Nephron (organoid): Measurements from ENCODE around the gene CD79B.
A peak's percentile ranks its signal among the peaks of the same experiment; 100 is the strongest.
"Not testable (repeated sequence)": the region's sequence is repeated elsewhere in the genome, so short reads cannot be mapped to it uniquely, and the experiment has no call there.

ENCODE experiments used
- H3K27ac Mint-ChIP-seq, 3 experiments: 2 replicates each; pipeline ENCODE4 v1.8.0; 2020; ENCODE audit warnings: mixed read lengths in 3 of 3, mild to moderate bottlenecking in 2 of 3, moderate library complexity in 1 of 3
- H3K27me3 Mint-ChIP-seq: 2 replicates; pipeline ENCODE4 v1.8.0; 2021; ENCODE audit warnings: low read depth, mild to moderate bottlenecking, moderate library complexity, mixed read lengths
- H3K36me3 Mint-ChIP-seq: 2 replicates; pipeline ENCODE4 v1.8.0; 2020; ENCODE audit warnings: low read depth, mixed read lengths
- H3K4me1 Mint-ChIP-seq: 2 replicates; pipeline ENCODE4 v1.8.0; 2020; ENCODE audit warnings: mixed read lengths
- H3K4me3 Mint-ChIP-seq, 3 experiments: 2 replicates each; pipeline ENCODE4 v1.8.0; 2020; ENCODE audit warnings: mild to moderate bottlenecking in 3 of 3, mixed read lengths in 3 of 3, moderate library complexity in 2 of 3
- H3K9me3 Mint-ChIP-seq: 2 replicates; pipeline ENCODE4 v1.8.0; 2020; ENCODE audit warnings: mixed read lengths
- TF ChIP-seq, protein P1 (sequence below), 3 experiments: fragments of 200-600 bp; sonication (generic); IDR thresholded peaks; one replicate each; pipeline ENCODE4 v1.5.0; 2021; ENCODE audit warnings: antibody characterized with exemption in 3 of 3; ENCODE audit not compliant: unreplicated experiment in 3 of 3

CD79B gene

DNA sequence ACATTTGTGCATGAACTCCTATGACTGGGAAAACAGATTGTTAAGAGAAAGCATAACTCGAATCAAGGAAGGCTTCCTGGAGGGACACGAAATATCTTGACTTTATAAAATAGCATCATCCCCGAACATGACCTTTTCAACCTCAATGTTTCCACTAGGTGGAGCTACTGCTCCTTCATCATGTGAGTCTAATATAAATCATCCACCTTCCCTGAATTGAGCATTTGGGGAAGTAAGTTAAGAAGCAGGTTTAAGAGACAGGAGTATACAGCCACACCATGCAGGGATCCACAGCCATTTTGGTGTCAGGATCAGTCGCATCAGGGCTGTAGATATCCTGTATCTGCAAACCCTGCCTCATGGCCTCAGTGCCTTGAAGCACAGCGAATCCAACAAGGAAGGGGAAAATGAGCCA lies 28.3 kb downstream of the CD79B start:
- H3K9me3 Mint-ChIP-seq, H3K4me3 Mint-ChIP-seq, H3K36me3 Mint-ChIP-seq, H3K4me1 Mint-ChIP-seq, H3K27ac Mint-ChIP-seq: not testable (repeated sequence)
- H3K27me3 Mint-ChIP-seq = peaks cover 19% of the 10 kb centered on the region
- TF ChIP-seq, protein P1, sequence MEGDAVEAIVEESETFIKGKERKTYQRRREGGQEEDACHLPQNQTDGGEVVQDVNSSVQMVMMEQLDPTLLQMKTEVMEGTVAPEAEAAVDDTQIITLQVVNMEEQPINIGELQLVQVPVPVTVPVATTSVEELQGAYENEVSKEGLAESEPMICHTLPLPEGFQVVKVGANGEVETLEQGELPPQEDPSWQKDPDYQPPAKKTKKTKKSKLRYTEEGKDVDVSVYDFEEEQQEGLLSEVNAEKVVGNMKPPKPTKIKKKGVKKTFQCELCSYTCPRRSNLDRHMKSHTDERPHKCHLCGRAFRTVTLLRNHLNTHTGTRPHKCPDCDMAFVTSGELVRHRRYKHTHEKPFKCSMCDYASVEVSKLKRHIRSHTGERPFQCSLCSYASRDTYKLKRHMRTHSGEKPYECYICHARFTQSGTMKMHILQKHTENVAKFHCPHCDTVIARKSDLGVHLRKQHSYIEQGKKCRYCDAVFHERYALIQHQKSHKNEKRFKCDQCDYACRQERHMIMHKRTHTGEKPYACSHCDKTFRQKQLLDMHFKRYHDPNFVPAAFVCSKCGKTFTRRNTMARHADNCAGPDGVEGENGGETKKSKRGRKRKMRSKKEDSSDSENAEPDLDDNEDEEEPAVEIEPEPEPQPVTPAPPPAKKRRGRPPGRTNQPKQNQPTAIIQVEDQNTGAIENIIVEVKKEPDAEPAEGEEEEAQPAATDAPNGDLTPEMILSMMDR (IDR thresholded peaks at IDR 0.05; ENCODE audit: unreplicated experiment in 3 of 3) = peak; percentile 30 to 52 (median 41)

DNA sequence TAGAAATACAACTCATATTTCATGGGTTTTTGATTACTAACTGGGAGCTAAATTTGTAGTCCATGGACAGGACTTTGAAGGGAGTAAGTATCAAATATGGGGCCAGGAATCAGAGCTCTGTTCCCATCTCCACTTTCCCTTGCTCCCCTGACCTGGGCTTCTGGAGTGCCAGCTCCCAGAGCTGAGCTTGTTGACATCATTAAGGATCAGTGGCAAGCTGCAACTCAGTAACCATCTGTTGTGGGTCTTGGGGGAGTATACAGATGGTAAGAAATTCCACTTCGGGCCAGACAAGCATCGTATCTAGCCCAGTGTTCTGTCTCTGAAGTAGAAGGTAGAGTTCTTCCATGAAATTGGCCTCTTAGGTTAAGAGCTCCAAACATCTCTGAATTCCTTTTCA lies 30.2 kb downstream of the CD79B start:
- H3K4me1 Mint-ChIP-seq, H3K27ac Mint-ChIP-seq, H3K4me3 Mint-ChIP-seq, H3K36me3 Mint-ChIP-seq, H3K9me3 Mint-ChIP-seq: not testable (repeated sequence)
- H3K27me3 Mint-ChIP-seq = peaks cover 12% of the 10 kb centered on the region

DNA sequence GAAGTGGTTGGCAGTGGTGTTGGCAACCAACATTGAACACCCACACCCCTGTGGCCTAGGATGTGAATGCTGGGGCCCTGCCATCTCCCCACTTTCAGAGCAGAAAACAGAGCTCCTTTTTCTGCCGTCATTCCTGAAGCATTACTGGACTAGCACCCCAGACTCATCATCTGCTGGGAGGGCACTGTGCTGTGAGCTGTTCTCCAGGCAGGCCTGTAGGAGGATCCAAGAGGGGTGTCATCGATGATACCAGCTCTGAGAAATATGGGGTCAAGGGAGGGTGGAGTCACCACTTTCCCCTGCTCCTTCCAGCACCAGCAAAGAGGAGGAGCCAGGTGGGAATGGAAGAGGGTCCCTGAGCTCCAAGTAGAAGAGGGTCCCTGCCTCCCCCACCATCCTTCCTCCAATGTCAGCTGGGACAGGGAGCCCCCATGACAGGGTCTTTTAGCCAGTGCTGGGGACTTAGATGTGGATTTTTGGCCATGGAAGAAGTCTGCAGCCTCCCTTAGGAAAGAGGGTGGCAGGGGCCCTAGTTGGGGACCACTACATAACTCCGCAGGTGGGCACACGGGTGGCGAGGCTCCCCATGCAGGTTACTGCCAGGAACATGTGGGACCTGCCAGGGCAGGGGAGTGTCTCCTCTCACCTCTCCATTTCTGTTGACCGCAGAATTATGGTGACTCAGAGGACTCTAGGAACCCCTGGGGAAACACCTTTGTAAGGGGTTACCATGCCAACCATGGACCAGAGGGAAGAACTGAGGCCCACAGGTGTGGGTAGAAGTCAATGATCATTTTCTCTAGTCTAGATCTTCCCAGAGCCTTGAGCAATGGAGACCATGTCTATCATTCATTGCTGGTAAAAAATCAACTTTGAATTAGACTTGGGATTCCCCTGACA lies 33.0 kb downstream of the CD79B start:
- not testable (repeated sequence) for H3K4me1 Mint-ChIP-seq, H3K9me3 Mint-ChIP-seq, H3K4me3 Mint-ChIP-seq, H3K36me3 Mint-ChIP-seq, H3K27ac Mint-ChIP-seq, H3K27me3 Mint-ChIP-seq

DNA sequence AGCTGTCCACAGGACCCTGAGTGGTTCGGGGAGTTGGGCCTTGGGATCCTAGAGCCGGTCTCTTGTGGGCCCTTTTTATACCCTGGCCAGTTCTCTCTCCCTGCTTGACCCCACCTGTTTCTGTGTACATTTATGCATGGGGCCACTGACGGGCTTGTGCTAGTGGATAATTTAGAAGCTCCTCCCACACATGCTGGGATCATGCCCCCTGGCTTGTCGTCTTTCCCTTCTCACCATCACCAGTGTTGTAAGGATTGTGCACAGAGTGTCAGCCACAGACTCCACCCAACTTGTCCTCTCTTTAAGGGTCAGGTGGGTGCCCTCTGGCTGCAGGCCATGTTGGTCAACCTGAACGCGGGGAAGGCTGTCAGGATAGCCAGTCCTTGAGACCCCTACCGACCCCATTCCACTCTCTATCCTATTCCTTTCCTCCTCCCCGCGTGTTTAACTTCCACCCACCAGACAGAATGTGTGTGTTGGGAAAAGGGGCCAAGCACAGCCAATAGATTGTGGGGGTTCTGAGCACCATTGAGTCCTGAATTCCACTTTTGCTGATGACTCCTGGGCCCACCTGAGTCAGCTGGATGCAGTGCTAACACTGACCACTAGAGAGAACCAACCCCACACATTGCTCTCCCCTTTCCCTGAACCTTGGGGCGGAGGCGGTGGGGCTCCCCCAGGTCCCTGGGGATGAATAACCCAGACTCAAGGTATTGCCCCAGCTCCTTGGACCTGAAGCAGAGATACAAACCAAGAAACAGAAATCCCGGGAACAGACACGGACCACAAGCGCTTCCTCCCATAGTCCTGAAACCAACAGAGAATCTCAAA lies 35.4 kb downstream of the CD79B start, which contains the start of gene CSH1:
Gene CSH1 (minus strand): TSS at position 51 of the 831 bp plus-strand sequence. CDS start 63 bp downstream, outside the sequence.
- not testable (repeated sequence) for H3K4me1 Mint-ChIP-seq, H3K27me3 Mint-ChIP-seq, H3K27ac Mint-ChIP-seq, H3K36me3 Mint-ChIP-seq, H3K4me3 Mint-ChIP-seq, H3K9me3 Mint-ChIP-seq

DNA sequence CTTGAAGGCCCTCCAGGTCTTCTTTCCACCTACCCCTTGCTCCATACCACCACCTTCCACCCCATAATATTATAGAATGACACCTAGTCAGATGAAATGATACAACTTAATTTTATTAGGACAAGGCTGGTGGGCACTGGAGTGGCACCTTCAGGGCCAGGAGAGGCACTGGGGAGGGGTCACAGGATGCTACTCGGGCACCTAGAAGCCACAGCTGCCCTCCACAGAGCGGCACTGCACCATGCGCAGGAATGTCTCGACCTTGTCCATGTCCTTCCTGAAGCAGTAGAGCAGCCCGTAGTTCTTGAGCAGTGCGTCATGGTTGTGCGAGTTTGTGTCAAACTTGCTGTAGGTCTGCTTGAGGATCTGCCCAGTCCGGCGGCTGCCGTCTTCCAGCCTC lies 37.3 kb downstream of the CD79B start:
- not testable (repeated sequence) for H3K4me1 Mint-ChIP-seq, H3K27ac Mint-ChIP-seq, H3K36me3 Mint-ChIP-seq, H3K4me3 Mint-ChIP-seq, H3K27me3 Mint-ChIP-seq, H3K9me3 Mint-ChIP-seq

DNA sequence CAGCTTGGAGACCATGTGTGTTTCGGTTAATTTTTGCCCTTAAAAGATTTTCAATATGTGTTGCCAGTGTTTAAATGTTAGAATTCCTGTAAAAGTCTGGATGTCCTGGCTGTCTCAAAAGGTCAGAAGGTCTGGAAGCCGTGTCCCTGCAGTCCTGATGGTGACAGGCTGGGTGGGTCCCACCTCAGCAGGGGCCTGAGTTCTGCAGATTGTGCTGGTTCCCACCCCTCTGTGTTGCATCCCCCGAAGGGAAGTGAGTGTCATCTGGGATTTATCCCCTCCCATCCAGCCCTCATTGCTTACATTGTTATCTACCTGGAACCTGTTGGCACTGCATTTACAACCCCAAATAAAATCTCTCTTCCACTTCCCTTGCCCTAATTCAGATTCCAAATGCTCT lies 38.1 kb downstream of the CD79B start:
- not testable (repeated sequence) for H3K9me3 Mint-ChIP-seq, H3K4me3 Mint-ChIP-seq, H3K27ac Mint-ChIP-seq, H3K4me1 Mint-ChIP-seq, H3K36me3 Mint-ChIP-seq, H3K27me3 Mint-ChIP-seq

DNA sequence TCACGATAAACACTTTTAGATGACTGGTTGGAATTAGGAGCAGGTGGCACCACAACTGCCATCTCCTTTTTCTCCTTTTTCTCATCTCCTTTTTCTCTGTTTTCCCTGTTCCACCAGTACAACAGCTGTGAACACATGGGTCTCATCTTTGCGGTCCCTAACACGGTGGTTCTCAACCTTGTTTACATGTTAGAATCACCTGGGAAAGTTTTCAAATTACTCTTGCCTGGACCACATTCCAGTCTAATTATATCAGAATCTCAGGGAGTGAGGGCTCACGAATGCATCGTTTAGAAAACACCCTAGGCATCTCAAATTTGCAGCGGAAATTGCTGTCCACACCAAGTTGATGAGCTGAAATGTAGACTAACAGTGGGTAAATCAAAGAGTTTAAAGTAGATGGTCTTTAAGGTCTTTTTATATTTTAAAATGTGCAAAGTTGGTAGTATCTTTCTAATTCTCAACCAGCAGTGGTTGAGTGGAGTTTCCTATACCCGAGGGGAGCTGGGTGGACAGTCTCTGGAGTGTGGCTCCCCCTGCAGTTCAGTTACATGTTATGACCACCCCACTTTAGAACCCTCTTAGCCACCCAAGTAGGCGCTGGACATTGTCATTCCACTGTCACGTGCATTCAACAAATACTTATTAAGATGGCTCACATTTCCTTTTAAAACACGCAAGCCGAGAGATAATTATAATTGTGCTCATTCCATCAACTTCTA lies 39.7 kb downstream of the CD79B start:
- H3K4me1 Mint-ChIP-seq, H3K36me3 Mint-ChIP-seq, H3K4me3 Mint-ChIP-seq, H3K27me3 Mint-ChIP-seq, H3K27ac Mint-ChIP-seq, H3K9me3 Mint-ChIP-seq: not testable (repeated sequence)
- TF ChIP-seq, protein P1 (IDR thresholded peaks at IDR 0.05; ENCODE audit: unreplicated experiment in 3 of 3) = peak in 2 of 3 experiments; percentile 7 to 14

DNA sequence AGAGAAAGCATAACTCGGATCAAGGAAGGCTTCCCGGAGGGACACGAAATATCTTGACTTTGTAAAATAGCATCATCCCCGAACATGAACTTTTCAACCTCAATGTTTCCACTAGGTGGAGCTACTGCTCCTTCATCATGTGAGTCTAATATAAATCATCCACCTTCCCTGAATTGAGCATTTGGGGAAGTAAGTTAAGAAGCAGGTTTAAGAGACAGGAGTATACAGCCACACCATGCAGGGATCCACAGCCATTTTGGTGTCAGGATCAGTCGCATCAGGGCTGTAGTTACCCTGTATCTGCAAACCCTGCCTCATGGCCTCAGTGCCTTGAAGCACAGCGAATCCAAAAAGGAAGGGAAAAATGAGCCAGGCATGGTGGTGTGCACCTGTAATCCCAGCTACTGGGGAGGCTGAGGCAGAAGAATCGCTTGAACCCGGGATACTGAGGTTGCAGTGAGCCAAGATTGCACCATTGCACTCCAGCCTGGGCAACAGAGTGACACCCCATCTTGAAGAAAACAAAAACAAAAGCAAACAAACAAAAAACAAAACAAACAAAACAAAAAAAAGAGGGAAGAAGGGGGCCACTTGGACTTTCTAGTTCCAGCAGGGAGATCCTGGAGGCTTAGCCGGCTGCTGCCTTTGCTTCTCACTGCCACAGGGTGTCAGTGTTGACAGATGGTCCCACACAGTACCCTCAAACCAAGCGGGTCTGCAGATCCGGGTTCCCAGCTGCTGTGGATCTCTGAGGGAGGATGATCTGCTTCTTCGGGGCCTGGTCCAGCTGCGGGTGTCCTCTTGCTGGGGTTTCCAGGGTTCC lies 42.9 kb downstream of the CD79B start:
- H3K27me3 Mint-ChIP-seq, H3K36me3 Mint-ChIP-seq, H3K4me1 Mint-ChIP-seq, H3K4me3 Mint-ChIP-seq, H3K9me3 Mint-ChIP-seq, H3K27ac Mint-ChIP-seq: not testable (repeated sequence)
- TF ChIP-seq, protein P1 (IDR thresholded peaks at IDR 0.05; ENCODE audit: unreplicated experiment in 3 of 3) = peak; percentile 37 to 48 (median 46)

DNA sequence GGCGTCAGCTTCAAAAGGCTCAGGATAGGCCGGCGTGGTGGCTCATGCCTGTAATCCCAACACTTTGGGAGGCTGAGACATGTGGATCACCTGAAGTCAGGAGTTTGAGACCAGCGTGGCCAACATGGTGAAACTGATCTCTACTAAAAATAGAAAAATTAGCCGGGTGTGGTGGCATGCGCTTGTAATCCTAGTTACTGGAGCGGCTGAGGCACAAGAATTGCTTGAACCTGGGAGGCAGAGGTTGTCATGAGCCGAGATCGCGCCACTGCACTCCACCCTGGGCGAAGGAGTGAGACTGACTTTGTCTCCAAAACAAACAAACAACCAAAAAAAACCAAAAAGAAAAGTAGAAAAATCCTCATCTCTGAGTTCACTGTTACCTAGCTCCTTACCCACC lies 47.0 kb downstream of the CD79B start:
- not testable (repeated sequence) for H3K36me3 Mint-ChIP-seq, H3K27ac Mint-ChIP-seq, H3K9me3 Mint-ChIP-seq, H3K4me3 Mint-ChIP-seq, H3K4me1 Mint-ChIP-seq, H3K27me3 Mint-ChIP-seq

DNA sequence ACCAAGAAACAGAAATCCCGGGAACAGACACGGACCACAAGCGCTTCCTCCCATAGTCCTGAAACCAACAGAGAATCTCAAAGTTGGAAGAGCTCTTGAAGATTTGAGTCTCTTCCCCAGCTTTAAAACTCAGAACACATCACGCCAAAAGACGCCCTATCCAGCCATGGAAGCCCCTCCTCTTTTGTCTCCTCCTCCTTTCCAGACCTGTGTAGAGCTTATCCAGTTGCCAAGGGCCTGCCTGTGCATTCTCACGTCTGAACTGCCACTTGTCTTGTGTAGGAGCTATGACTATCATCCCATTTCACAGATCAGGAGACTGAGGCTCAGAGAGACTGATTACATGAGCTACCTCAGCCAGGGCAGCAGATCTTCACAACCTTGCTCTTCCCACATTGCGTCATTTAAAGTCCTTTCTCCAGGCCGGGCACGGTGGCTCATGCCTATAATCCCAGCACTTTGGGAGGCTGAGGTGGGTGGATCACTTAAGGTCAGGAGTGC lies 49.5 kb downstream of the CD79B start:
- not testable (repeated sequence) for H3K4me3 Mint-ChIP-seq, H3K4me1 Mint-ChIP-seq, H3K36me3 Mint-ChIP-seq, H3K9me3 Mint-ChIP-seq, H3K27ac Mint-ChIP-seq
- peaks cover 16% of the 10 kb centered on the region for H3K27me3 Mint-ChIP-seq
